MM.1S (cell line): ENCODE data around the gene RPTOR.

Experiments used
- DNase-seq: peaks from one replicate; pipeline ENCODE4 v3.0.0-alpha.2; 2015
- H2AFZ ChIP-seq: fragments of 300-600 bp; sonication (generic); 2 replicates; pipeline ENCODE4 v1.6.0; 2016; ENCODE audit warnings: antibody characterized with exemption, low read length
- H3F3A ChIP-seq: fragments of 300-600 bp; sonication (generic); 2 replicates; pipeline ENCODE4 v1.6.1; 2016; ENCODE audit warnings: mild to moderate bottlenecking, antibody characterized with exemption, low read length, moderate library complexity, mixed read lengths; ENCODE audit not compliant: insufficient read depth
- H3K27ac ChIP-seq: fragments of 300-600 bp; sonication (generic); 2 replicates; pipeline ENCODE4 v1.5.1; 2016; ENCODE audit warnings: mild to moderate bottlenecking, low read length
- H3K27me3 ChIP-seq: fragments of 300-600 bp; sonication (generic); replicated peaks from 2 replicates; pipeline ENCODE4 v1.6.0; 2016; ENCODE audit warnings: low read length; ENCODE audit not compliant: insufficient read depth
- H3K36me3 ChIP-seq: fragments of 300-600 bp; sonication (generic); replicated peaks from 2 replicates; pipeline ENCODE4 v1.6.1; 2016; ENCODE audit warnings: mild to moderate bottlenecking, low read length, mixed read lengths; ENCODE audit not compliant: insufficient read depth
- H3K4me1 ChIP-seq: fragments of 300-600 bp; sonication (generic); 2 replicates; pipeline ENCODE4 v1.6.1; 2016; ENCODE audit warnings: low read length, mixed read lengths
- H3K4me2 ChIP-seq: fragments of 300-600 bp; sonication (generic); 2 replicates; pipeline ENCODE4 v1.6.0; 2016; ENCODE audit warnings: low read depth, low read length
- H3K4me3 ChIP-seq: fragments of 300-600 bp; sonication (generic); 2 replicates; pipeline ENCODE4 v1.5.1; 2016; ENCODE audit warnings: low read length, mixed read lengths
- H3K79me2 ChIP-seq: fragments of 300-600 bp; sonication (generic); 2 replicates; pipeline ENCODE4 v1.6.1; 2016; ENCODE audit warnings: mixed run types, low read length, mixed read lengths
- H3K9ac ChIP-seq: fragments of 300-600 bp; sonication (generic); 2 replicates; pipeline ENCODE4 v1.6.1; 2016; ENCODE audit warnings: low read length, mixed read lengths
- H3K9me2 ChIP-seq: fragments of 300-600 bp; sonication (generic); replicated peaks from 2 replicates; pipeline ENCODE4 v1.6.1; 2016; ENCODE audit warnings: mild to moderate bottlenecking, low read length, mixed read lengths; ENCODE audit not compliant: insufficient read depth
- H3K9me3 ChIP-seq: fragments of 300-600 bp; sonication (generic); replicated peaks from 2 replicates; pipeline ENCODE4 v1.6.1; 2016; ENCODE audit warnings: mild to moderate bottlenecking, low read length, mixed read lengths; ENCODE audit not compliant: insufficient read depth
- H4K20me1 ChIP-seq: fragments of 300-600 bp; sonication (generic); 2 replicates; pipeline ENCODE4 v1.6.1; 2016; ENCODE audit warnings: mild to moderate bottlenecking, low read length, moderate library complexity, mixed read lengths; ENCODE audit not compliant: insufficient read depth
- CTCF ChIP-seq: fragments of 300-600 bp; sonication (generic); IDR thresholded peaks from 2 replicates; pipeline ENCODE4 v1.5.1; 2016; ENCODE audit warnings: antibody characterized with exemption, low read length, mixed read lengths
- EZH2 ChIP-seq: fragments of 300-600 bp; sonication (generic); optimal IDR thresholded peaks from 2 replicates; pipeline ENCODE3; 2017; ENCODE audit warnings: low read depth, mild to moderate bottlenecking, antibody characterized with exemption, low read length, mixed read lengths
- EZH2phosphoT487 ChIP-seq: fragments of 300-600 bp; sonication (generic); IDR thresholded peaks from 2 replicates; pipeline ENCODE4 v1.6.1; 2018; ENCODE audit warnings: antibody characterized with exemption, low read length

The RPTOR gene

GRCh38 chr17:80894439-80894721 lies 349.7 kb downstream of the RPTOR start:
- no peak overlapping the region for H2AFZ ChIP-seq
- H3K27ac ChIP-seq = no peak overlapping the region
- peaks cover under 1% of the 10 kb centered on the region; the same call in 1 of the 2 replicates for H3K79me2 ChIP-seq
- no peaks in the 10 kb centered on the region for H4K20me1 ChIP-seq
- no peaks in the 10 kb centered on the region; the same call in 1 of the 2 replicates for H3F3A ChIP-seq
- H3K9me2 ChIP-seq = no peaks in the 10 kb centered on the region
- no peaks in the 10 kb centered on the region for H3K9me3 ChIP-seq
- H3K4me3 ChIP-seq = no peak overlapping the region
- no peaks in the 10 kb centered on the region for H3K27me3 ChIP-seq
- no peaks in the 10 kb centered on the region; the same call in 1 of the 2 replicates for H3K36me3 ChIP-seq
- DNase-seq = no peak
- TF ChIP-seq CTCF (0 out of 2 replicates have a peak, but pooled peaks have one; percentile 4), EZH2 (no peak)
- no peak overlapping the region for H3K9ac ChIP-seq
- 0 out of 2 replicates have a peak, but pooled peaks cover 1% of the 10 kb centered on the region for H3K4me1 ChIP-seq
- H3K4me2 ChIP-seq = no peak overlapping the region

DNA sequence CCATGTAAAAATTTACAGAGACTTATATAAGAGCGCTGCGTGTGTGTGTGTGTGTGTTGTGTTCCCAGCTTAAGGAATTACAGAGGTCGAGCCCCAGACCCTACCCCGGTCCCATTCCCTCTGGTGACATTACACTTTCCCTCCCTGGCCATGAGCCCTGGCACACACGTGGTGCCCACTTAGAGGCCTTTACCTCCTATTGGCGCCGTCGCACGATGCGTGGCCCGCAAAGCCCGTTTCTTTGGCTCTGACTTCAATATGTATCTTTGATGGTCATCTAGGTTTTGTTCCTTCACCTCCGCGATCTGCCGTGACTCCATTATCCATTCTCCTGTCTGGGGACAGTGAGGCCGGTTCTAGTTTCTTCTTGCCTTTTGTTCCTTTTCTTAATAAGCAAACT lies 350.1 kb downstream of the RPTOR start:
- H3K4me2 ChIP-seq = no peak overlapping the region
- H3K9me2 ChIP-seq = no peaks in the 10 kb centered on the region
- H3K27ac ChIP-seq = no peak overlapping the region
- DNase-seq = no peak
- no peak overlapping the region for H2AFZ ChIP-seq
- H3K4me3 ChIP-seq = no peak overlapping the region
- peaks cover 5% of the 10 kb centered on the region for H3K4me1 ChIP-seq
- H4K20me1 ChIP-seq = no peaks in the 10 kb centered on the region
- TF ChIP-seq CTCF (no peak), EZH2phosphoT487 (no peak), EZH2 (no peak)
- H3K79me2 ChIP-seq = peaks cover 4% of the 10 kb centered on the region
- H3F3A ChIP-seq = no peaks in the 10 kb centered on the region; the same call in 1 of the 2 replicates
- no peak overlapping the region for H3K9ac ChIP-seq
- H3K9me3 ChIP-seq = no peaks in the 10 kb centered on the region
- H3K36me3 ChIP-seq = no peaks in the 10 kb centered on the region; the same call in 1 of the 2 replicates
- no peaks in the 10 kb centered on the region for H3K27me3 ChIP-seq

GRCh38 chr17:80895366-80895765 lies 350.7 kb downstream of the RPTOR start:
- H3K36me3 ChIP-seq = no peaks in the 10 kb centered on the region; the same call in 1 of the 2 replicates
- DNase-seq = no peak
- H3K9ac ChIP-seq = no peak overlapping the region
- TF ChIP-seq EZH2 (no peak), EZH2phosphoT487 (no peak), CTCF (no peak)
- no peaks in the 10 kb centered on the region for H3K27me3 ChIP-seq
- no peaks in the 10 kb centered on the region for H3K9me2 ChIP-seq
- no peak overlapping the region for H2AFZ ChIP-seq
- peaks cover 4% of the 10 kb centered on the region; the same call in 1 of the 2 replicates for H3F3A ChIP-seq
- no peak overlapping the region for H3K4me2 ChIP-seq
- no peaks in the 10 kb centered on the region for H4K20me1 ChIP-seq
- peaks cover 11% of the 10 kb centered on the region for H3K4me1 ChIP-seq
- peaks cover 8% of the 10 kb centered on the region for H3K79me2 ChIP-seq
- no peaks in the 10 kb centered on the region for H3K9me3 ChIP-seq
- H3K4me3 ChIP-seq = no peak overlapping the region
- no peak overlapping the region for H3K27ac ChIP-seq
